ENCODE measurements around the gene ACOT7.
"Not testable (repeated sequence)": the region's sequence is repeated elsewhere in the genome, so short reads cannot be mapped to it uniquely, and the experiment has no call there.

Gene ACOT7

GRCh38 chr1:6310116-6310848 is 83.3 kb downstream of the ACOT7 start:
- no peak for DNase-seq (ENCODE audit: extremely low read depth, low read depth)
- TF ChIP-seq CTCF (IDR thresholded peaks at IDR 0.05; ENCODE audit: low read depth, low read length) = no peak

DNA sequence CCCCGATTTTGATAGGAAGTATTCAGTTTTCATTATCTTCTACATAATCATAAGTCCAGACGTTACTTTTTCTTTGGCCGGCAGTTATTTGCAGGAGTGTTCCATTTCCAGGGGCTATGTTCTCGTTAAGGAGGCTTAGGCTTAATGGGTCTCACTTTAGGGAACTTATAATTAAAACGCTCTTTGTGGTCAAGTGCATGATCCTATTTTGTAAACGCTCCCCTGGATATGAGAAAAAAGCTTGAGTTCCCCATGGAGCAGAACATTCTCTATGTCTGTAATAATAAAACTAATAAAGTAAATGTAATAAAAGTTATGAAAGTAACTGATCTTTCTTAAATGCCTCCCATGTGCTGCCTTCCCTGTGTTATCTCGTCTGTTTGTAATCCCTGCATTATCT is 84.0 kb downstream of the ACOT7 start:
- no peak for TF ChIP-seq CTCF (IDR thresholded peaks at IDR 0.05; ENCODE audit: low read depth, low read length)
- no peak for DNase-seq (ENCODE audit: extremely low read depth, low read depth)

DNA sequence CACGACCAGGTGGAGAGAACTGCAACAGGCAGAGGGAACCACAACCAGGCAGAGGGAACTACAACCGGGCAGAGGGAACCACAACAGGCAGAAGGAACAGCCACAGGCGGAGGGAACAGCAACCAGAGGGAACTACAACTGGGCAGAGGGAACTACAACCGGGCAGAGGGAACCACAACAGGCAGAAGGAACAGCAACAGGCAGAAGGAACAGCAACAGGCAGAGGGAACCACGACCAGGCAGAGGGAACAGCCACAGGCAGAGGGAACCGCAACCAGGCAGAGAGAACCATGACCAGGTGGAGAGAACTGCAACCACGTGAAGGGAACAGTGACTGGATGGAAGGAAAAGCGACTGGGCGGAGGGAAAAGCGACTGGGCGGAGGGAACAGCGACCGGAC is 85.1 kb downstream of the ACOT7 start:
- TF ChIP-seq CTCF (IDR thresholded peaks at IDR 0.05; ENCODE audit: low read depth, low read length) = no peak
- no peak for DNase-seq (ENCODE audit: extremely low read depth, low read depth)

DNA sequence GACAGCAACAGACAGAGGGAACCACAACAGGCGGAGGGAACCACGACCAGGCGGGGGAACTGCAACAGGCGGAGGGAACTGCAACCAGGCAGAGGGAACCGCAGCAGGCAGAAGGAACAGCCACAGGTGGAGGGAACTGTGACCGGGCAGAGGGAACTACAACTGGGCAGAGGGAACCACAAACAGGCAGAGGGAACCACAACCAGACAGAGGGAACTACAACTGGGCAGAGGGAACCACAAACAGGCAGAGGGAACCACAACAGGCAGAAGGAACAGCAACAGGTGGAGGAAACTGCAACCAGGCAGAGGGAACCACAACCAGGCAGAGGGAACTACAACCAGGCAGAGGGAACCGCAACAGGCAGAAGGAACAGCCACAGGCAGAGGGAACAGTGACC is 85.9 kb downstream of the ACOT7 start:
- not testable (repeated sequence) for DNase-seq (ENCODE audit: extremely low read depth, low read depth)

DNA sequence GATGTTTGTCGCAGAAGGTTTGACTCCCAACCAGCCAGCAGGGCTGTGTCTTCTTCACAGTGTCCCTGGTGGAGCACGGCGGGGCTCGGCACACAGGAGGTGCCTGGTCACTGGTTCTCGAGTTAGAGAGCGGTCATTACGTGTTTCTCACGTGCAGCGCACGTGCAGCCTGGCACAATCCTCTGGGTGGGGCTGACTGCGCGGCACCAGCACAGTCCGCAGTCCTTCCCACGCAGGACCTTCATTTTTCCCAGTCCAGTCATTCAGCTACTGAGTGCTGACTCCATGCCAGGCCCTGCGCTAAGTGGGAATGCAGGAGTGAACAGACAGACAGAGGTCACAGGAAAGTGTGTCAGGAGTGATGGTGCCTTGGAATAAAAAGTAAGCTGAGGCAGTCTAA is 86.5 kb downstream of the ACOT7 start:
- DNase-seq (ENCODE audit: extremely low read depth, low read depth) = no peak
- no peak for TF ChIP-seq CTCF (IDR thresholded peaks at IDR 0.05; ENCODE audit: low read depth, low read length)

DNA sequence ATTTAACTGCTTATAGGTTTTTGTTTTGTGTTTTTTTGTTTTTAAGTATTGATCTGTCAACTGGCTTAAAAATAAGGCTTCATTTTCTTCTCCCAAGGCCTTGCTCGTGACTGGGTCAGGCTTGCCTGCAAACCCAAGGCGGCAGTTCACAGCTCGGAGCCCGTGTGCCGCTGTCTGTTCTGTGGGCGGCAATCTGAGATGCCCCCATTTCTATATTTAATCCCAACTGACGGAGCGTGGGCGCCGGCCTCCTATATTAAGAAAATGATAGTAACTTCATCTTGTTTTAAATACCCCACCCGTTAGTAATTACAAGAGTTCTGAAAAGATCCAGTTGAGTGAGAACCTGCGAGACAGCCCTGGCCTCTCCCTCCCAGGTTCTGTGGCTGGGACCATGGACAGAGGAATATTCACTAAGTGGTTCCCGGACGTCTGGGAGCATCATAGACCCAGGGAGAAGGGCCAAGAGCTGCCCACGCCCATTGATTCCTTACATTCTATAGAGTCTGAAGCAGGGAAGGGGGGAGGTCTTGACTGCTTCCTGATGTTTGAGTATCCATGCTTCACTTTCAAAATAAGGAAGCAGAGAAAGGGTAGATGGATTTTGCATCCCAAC is 90.1 kb downstream of the ACOT7 start:
- DNase-seq (ENCODE audit: extremely low read depth, low read depth) = no peak
- TF ChIP-seq CTCF (IDR thresholded peaks at IDR 0.05; ENCODE audit: low read depth, low read length) = no peak

DNA sequence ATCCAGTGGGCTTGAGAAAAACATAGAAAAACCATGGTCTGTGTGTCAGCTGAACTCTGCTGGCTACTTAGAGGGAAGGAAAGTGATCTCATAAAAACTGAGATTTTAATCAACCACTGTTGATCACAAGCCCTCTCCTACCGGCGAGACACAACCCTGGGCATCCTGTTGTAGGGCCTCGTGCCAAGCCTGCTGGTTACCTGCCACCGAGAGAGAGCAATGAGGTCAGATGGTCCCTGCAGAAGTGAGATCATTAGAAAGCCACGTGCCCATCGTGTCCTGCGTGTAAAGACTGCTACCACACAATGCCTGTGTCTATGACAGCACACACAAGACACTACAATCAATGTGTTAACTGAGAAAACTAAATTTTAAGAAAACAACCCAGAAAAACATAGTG is 91.0 kb downstream of the ACOT7 start:
- TF ChIP-seq CTCF (IDR thresholded peaks at IDR 0.05; ENCODE audit: low read depth, low read length) = no peak
- no peak for DNase-seq (ENCODE audit: extremely low read depth, low read depth)

DNA sequence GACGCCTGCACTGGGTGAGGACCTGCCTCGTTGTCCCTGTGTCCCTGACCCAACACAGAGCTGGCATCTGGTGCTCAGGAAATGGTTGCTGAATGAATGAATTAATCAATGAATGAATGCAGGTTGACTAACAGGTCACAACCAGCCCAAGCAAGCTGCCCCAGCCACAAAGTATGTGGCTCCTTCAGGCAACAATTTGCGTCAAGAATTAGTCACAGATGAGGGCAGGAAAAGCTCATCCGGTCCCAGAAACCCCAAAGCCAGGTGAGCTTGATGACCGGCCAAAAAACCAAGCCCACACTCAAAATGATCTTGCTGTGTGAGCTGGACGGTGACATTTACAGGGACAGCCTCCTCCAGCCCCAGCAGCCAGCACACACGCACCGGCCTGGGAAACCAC is 92.0 kb downstream of the ACOT7 start:
- no peak for TF ChIP-seq CTCF (IDR thresholded peaks at IDR 0.05; ENCODE audit: low read depth, low read length)
- no peak for DNase-seq (ENCODE audit: extremely low read depth, low read depth)
